ENCODE data around the gene LZIC. TPM values are rescaled to one million over a fixed set of nuclear protein-coding genes. Genes with fewer than 3 reads are reported as not detected.

The LZIC gene
- total RNA-seq, 1 experiment from 2014 or later, result 19.8 TPM

DNA sequence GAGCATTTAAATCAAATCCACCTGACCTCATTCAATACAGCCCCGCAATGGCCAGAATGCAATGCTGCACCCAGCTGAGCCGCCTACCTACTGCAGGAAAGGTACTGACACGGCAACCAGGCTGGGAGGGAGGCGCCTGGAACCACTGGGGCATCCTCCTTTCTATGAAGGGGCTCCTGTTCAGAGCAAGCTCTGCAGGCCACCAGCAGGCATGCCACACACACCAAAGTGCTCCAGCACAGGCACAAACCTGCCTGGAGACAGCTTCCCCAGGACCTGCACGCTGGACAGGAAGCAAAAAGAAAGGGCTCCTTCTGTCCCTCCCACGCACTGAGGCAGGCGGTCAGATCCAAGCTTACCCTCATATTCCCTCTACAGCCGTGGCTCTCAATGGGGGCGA, 54.3 kb downstream of the LZIC start:
- Mint-ChIP-seq H3K36me3 (ENCODE audit: insufficient read depth, unreplicated experiment) (peaks cover 4% of the 10 kb centered on the region), H3K27me3 (ENCODE audit: unreplicated experiment) (no peaks in the 10 kb centered on the region), H3K4me3 (ENCODE audit: low read depth, unreplicated experiment) (no peak overlapping the region), H3K27ac (ENCODE audit: unreplicated experiment) (no peak overlapping the region), H3K9me3 (ENCODE audit: low read depth, unreplicated experiment) (no peaks in the 10 kb centered on the region), H3K4me1 (ENCODE audit: low read depth, unreplicated experiment) (peaks cover 32% of the 10 kb centered on the region)
- DNase-seq, result no peak
- TF ChIP-seq, protein P1, sequence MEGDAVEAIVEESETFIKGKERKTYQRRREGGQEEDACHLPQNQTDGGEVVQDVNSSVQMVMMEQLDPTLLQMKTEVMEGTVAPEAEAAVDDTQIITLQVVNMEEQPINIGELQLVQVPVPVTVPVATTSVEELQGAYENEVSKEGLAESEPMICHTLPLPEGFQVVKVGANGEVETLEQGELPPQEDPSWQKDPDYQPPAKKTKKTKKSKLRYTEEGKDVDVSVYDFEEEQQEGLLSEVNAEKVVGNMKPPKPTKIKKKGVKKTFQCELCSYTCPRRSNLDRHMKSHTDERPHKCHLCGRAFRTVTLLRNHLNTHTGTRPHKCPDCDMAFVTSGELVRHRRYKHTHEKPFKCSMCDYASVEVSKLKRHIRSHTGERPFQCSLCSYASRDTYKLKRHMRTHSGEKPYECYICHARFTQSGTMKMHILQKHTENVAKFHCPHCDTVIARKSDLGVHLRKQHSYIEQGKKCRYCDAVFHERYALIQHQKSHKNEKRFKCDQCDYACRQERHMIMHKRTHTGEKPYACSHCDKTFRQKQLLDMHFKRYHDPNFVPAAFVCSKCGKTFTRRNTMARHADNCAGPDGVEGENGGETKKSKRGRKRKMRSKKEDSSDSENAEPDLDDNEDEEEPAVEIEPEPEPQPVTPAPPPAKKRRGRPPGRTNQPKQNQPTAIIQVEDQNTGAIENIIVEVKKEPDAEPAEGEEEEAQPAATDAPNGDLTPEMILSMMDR (IDR thresholded peaks at IDR 0.05; ENCODE audit: unreplicated experiment), result no peak
- BruUV-seq (replicated peaks), result no TSS peak
- CTCF ChIA-PET, result no interaction called here
- intact Hi-C loops (cut with micrococcal nuclease; ENCODE audit: unreplicated experiment), result no loop called here

DNA sequence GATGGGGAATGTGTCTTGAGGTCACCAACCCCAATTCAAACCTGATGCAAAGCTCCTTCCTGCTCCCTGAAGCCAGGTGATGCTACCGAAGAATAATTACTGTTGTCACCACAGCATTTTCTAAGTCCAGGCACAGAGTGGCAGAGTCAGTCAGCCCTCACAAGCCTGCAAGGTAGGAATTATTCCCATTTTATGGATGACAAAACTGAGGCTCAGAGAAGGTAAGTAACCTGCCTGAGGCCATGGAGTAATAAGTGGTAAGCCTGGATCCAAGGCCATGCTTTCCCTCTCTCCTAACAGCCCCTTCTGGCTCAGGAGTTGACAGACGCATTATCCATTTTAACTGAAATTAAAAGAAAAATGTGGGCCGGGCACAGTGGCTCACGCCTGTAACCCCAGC, 56.1 kb downstream of the LZIC start:
- Mint-ChIP-seq H3K27me3 (ENCODE audit: unreplicated experiment) (no peaks in the 10 kb centered on the region), H3K4me1 (ENCODE audit: low read depth, unreplicated experiment) (peaks cover 27% of the 10 kb centered on the region), H3K36me3 (ENCODE audit: insufficient read depth, unreplicated experiment) (no peaks in the 10 kb centered on the region), H3K27ac (ENCODE audit: unreplicated experiment) (no peak overlapping the region), H3K9me3 (ENCODE audit: low read depth, unreplicated experiment) (no peaks in the 10 kb centered on the region), H3K4me3 (ENCODE audit: low read depth, unreplicated experiment) (no peak overlapping the region)
- DNase-seq, result no peak
- CTCF ChIA-PET, result no interaction called here
- BruUV-seq (replicated peaks), result no TSS peak
- TF ChIP-seq, protein P1 (IDR thresholded peaks at IDR 0.05; ENCODE audit: unreplicated experiment), result no peak
- intact Hi-C loops (cut with micrococcal nuclease; ENCODE audit: unreplicated experiment), result no loop called here

DNA sequence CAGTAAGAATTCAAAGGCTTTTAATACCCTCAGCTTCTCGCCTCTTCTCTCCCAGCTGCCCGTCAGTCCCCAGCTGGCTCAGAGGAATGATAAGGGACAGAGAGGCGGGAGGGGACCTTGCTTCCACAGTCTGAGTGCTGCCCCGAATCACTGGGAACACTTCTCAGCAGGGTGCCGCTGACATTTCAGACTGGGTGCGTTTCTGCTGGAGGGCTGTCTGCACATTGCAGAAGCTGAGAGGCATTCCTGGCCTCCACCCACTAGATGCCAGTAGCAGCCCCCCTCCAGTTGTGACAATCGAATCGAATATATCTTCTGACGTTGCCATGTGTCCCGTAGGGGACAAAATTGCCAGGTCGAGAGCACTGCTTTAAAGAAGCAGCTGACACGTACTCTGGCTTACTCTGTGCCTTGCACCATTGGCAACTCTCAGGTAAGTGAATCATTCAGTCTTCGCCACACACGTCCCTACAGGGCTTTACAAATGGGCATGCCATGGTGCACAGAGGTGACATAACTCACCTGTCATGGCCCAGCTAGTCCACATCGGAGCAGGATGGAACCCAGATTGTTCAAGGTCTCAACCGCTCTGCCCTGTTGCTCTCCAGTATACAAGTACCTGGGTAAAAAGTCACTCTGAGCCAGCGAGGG, 57.0 kb downstream of the LZIC start:
- CTCF ChIA-PET, result no interaction called here
- H3K4me1 Mint-ChIP-seq (ENCODE audit: low read depth, unreplicated experiment), result peaks cover 33% of the 10 kb centered on the region

DNA sequence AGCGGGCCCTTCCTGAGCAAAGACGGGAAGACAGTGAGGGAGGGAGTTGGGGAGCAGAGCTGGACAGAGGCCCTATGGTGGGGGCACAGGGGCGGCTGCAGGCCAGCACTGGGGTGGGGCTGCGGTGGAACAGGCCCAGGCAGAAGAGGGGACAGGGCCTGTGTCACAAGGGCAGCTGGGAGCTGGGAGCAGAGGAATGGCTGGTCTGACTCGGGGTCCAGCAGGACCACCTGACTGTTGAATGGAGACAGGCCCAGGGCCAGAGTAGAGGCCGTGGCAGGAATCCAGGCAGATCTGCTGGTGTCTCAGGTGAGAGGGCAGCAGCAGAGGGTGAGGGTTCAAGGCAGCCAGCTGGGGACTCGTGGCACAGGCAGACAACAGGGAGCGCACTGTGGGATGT, 58.4 kb downstream of the LZIC start:
- no peak for DNase-seq
- CTCF ChIA-PET, result no interaction called here
- no peaks in the 10 kb centered on the region for H3K36me3 Mint-ChIP-seq (ENCODE audit: insufficient read depth, unreplicated experiment)
- no TSS peak for BruUV-seq (replicated peaks)
- peaks cover 22% of the 10 kb centered on the region for H3K4me1 Mint-ChIP-seq (ENCODE audit: low read depth, unreplicated experiment)
- no peaks in the 10 kb centered on the region for H3K9me3 Mint-ChIP-seq (ENCODE audit: low read depth, unreplicated experiment)
- H3K27ac Mint-ChIP-seq (ENCODE audit: unreplicated experiment), result no peak overlapping the region
- intact Hi-C loops (cut with micrococcal nuclease; ENCODE audit: unreplicated experiment), result no loop called here
- TF ChIP-seq, protein P1 (IDR thresholded peaks at IDR 0.05; ENCODE audit: unreplicated experiment), result no peak
- H3K4me3 Mint-ChIP-seq (ENCODE audit: low read depth, unreplicated experiment), result no peak overlapping the region
- H3K27me3 Mint-ChIP-seq (ENCODE audit: unreplicated experiment), result no peaks in the 10 kb centered on the region

More for the DNA sequence above, 57.0 kb downstream of the LZIC start:
- intact Hi-C loops (cut with micrococcal nuclease; ENCODE audit: unreplicated experiment), result no loop called here
- no peaks in the 10 kb centered on the region for H3K36me3 Mint-ChIP-seq (ENCODE audit: insufficient read depth, unreplicated experiment)
- no peak overlapping the region for H3K4me3 Mint-ChIP-seq (ENCODE audit: low read depth, unreplicated experiment)
- TF ChIP-seq, protein P1 (IDR thresholded peaks at IDR 0.05; ENCODE audit: unreplicated experiment), result no peak
- no TSS peak for BruUV-seq (replicated peaks)
- H3K27ac Mint-ChIP-seq (ENCODE audit: unreplicated experiment), result no peak overlapping the region
- H3K9me3 Mint-ChIP-seq (ENCODE audit: low read depth, unreplicated experiment), result no peaks in the 10 kb centered on the region
- no peak for DNase-seq
- no peaks in the 10 kb centered on the region for H3K27me3 Mint-ChIP-seq (ENCODE audit: unreplicated experiment)
